CD14-positive monocyte (primary cell): ENCODE data around the gene RMND5B. TPM values are rescaled to one million over a fixed set of nuclear protein-coding genes. Genes with fewer than 3 reads are reported as not detected.

Experiments
- DNase-seq, 3 donors: peaks; one replicate each; pipeline ENCODE4 v3.0.0-alpha.2; 2011 to 2022
- H2AFZ ChIP-seq: 2 replicates; pipeline ENCODE4 v1.6.0; 2012; ENCODE audit warnings: mild to moderate bottlenecking, low read depth, low read length, inconsistent platforms; ENCODE audit not compliant: insufficient read depth, poor library complexity, severe bottlenecking
- H3K27ac ChIP-seq, 2 donors: 1 replicate in 1 of 2; 2 replicates in 1 of 2; pipeline ENCODE4 v1.5.1; 2012 to 2013; ENCODE audit warnings: low read length in 2 of 2, control low read depth in 1 of 2, inconsistent platforms in 1 of 2, low read depth in 1 of 2, mild to moderate bottlenecking in 1 of 2
- H3K27me3 ChIP-seq, 2 donors: one replicate each; pipeline versions ENCODE4 v1.6.0 to v1.6.1; 2011 to 2013; ENCODE audit warnings: low read length in 2 of 2; ENCODE audit not compliant: control insufficient read depth in 2 of 2, insufficient read depth in 2 of 2
- H3K36me3 ChIP-seq, 2 donors: replicated peaks in 1 of 2; 1 replicate in 1 of 2; 2 replicates in 1 of 2; pipeline versions ENCODE4 v1.5.1 to v1.6.1; 2012 to 2013; ENCODE audit warnings: low read length in 2 of 2, control low read depth in 1 of 2, inconsistent platforms in 1 of 2, mild to moderate bottlenecking in 1 of 2; ENCODE audit not compliant: insufficient read depth in 2 of 2, control insufficient read depth in 1 of 2
- H3K4me1 ChIP-seq, 2 donors: 1 replicate in 1 of 2; 2 replicates in 1 of 2; pipeline versions ENCODE4 v1.5.1 to v1.6.1; 2012 to 2013; ENCODE audit warnings: low read length in 2 of 2, control low read depth in 1 of 2, inconsistent platforms in 1 of 2, mild to moderate bottlenecking in 1 of 2, moderate library complexity in 1 of 2; ENCODE audit not compliant: insufficient read depth in 2 of 2, control insufficient read depth in 1 of 2
- H3K4me2 ChIP-seq: replicated peaks from 2 replicates; pipeline ENCODE3; 2012; ENCODE audit warnings: low read length, moderate library complexity, mild to moderate bottlenecking; ENCODE audit not compliant: poor library complexity, severe bottlenecking; ENCODE audit errors: extremely low read depth
- H3K4me3 ChIP-seq, 3 experiments: fragments of 200-600 bp in 1 of 3; sonication (generic) in 1 of 3; replicated peaks in 1 of 3; 1 replicate in 2 of 3; 2 replicates in 1 of 3; pipeline ENCODE4 v1.5.1; 2011 to 2013; ENCODE audit warnings: low read length in 3 of 3, mild to moderate bottlenecking in 3 of 3, control low read depth in 2 of 3, low read depth in 2 of 3, inconsistent platforms in 1 of 3, moderate library complexity in 1 of 3
- H3K79me2 ChIP-seq: 2 replicates; pipeline ENCODE4 v1.6.0; 2012; ENCODE audit warnings: mild to moderate bottlenecking, control low read depth, inconsistent platforms, low read length, moderate library complexity; ENCODE audit not compliant: insufficient read depth
- H3K9ac ChIP-seq: 2 replicates; pipeline ENCODE4 v1.6.0; 2017; ENCODE audit warnings: low read length, mild to moderate bottlenecking; ENCODE audit not compliant: insufficient read depth, poor library complexity, severe bottlenecking
- H3K9me3 ChIP-seq, 2 donors: replicated peaks in 1 of 2; 1 replicate in 1 of 2; 2 replicates in 1 of 2; pipeline versions ENCODE4 v1.5.1 to v1.6.1; 2012 to 2013; ENCODE audit warnings: low read length in 2 of 2, control low read depth in 1 of 2; ENCODE audit not compliant: control insufficient read depth in 1 of 2, insufficient read depth in 1 of 2
- H4K20me1 ChIP-seq: 2 replicates; pipeline ENCODE4 v1.6.0; 2012; ENCODE audit warnings: mild to moderate bottlenecking, low read length, control low read depth, moderate library complexity; ENCODE audit not compliant: insufficient read depth
- H3K27ac Mint-ChIP-seq, 7 donors: one replicate each; pipeline ENCODE4 v1.8.0; 2020; ENCODE audit warnings: mild to moderate bottlenecking in 7 of 7, mixed read lengths in 7 of 7, moderate library complexity in 6 of 7, inconsistent platforms in 2 of 7
- H3K27me3 Mint-ChIP-seq, 3 donors: one replicate each; pipeline ENCODE4 v1.8.0; 2021 to 2022; ENCODE audit warnings: low read depth in 3 of 3, mild to moderate bottlenecking in 3 of 3, mixed read lengths in 3 of 3, moderate library complexity in 3 of 3, inconsistent platforms in 1 of 3
- H3K36me3 Mint-ChIP-seq, 2 donors: one replicate each; pipeline ENCODE4 v1.8.0; 2020; ENCODE audit warnings: mixed read lengths in 2 of 2, inconsistent platforms in 1 of 2, mild to moderate bottlenecking in 1 of 2
- H3K4me1 Mint-ChIP-seq: one replicate; pipeline ENCODE4 v1.8.0; 2020; ENCODE audit warnings: mild to moderate bottlenecking, mixed read lengths
- H3K4me3 Mint-ChIP-seq, 2 donors: one replicate each; pipeline ENCODE4 v1.8.0; 2020; ENCODE audit warnings: mild to moderate bottlenecking in 2 of 2, mixed read lengths in 2 of 2, moderate library complexity in 1 of 2
- H3K9me3 Mint-ChIP-seq, 7 donors: one replicate each; pipeline ENCODE4 v1.8.0; 2020 to 2022; ENCODE audit warnings: mixed read lengths in 7 of 7, mild to moderate bottlenecking in 6 of 7, moderate library complexity in 6 of 7, inconsistent platforms in 2 of 7
- WGBS: methylation state at CpG from one replicate; pipeline ENCODE4 v1.1.5; 2013; ENCODE audit warnings: missing lambda C conversion rate; ENCODE audit not compliant: insufficient coverage; 5-methylcytosine and 5-hydroxymethylcytosine counted together
- intact Hi-C, 2 donors: fragments of 100-400 bp; cut with micrococcal nuclease; formaldehyde crosslinking; loops; one replicate each; pipeline versions ENCODE4 v1.15.0 to v1.15.1; 2023
- polyA plus RNA-seq, 3 donors: library from polyadenylated mRNA; depleted of rRNA in 1 of 3; unstranded in 2 of 3; stranded (reverse) in 1 of 3; fragments of 300-500 nt in 2 of 3; fragments of >200 nt in 1 of 3; fragmentation: Illumina TruSeq in 2 of 3; gene quantifications; 1 replicate in 2 of 3; 2 replicates in 1 of 3; pipeline ENCODE4 v1.2.3, GENCODE V29; 2012 to 2021
- TF ChIP-seq, protein P1 (sequence below): fragments of 200-600 bp; IDR thresholded peaks from one replicate; pipeline ENCODE4 v1.8.0; 2022; ENCODE audit warnings: antibody characterized with exemption, mild to moderate bottlenecking

The RMND5B gene
- polyA plus RNA-seq, 3 donors: 20.9 to 27.4 (median 23.9) TPM

GRCh38 chr5:178117923-178118701 lies 12.7 kb upstream of the RMND5B start:
- no peak overlapping the region for H3K27ac ChIP-seq
- Mint-ChIP-seq H3K36me3 (no peaks in the 10 kb centered on the region), H3K9me3 (peaks cover 0 to 20% (median 3%) of the 10 kb centered on the region in 7 donors), H3K27me3 (peaks cover 52 to 79% (median 56%) of the 10 kb centered on the region in 3 donors), H3K4me1 (peaks cover 20% of the 10 kb centered on the region), H3K27ac (no peak overlapping the region), H3K4me3 (no peak overlapping the region)
- no peaks in the 10 kb centered on the region for H3K79me2 ChIP-seq
- TF ChIP-seq, protein P1, sequence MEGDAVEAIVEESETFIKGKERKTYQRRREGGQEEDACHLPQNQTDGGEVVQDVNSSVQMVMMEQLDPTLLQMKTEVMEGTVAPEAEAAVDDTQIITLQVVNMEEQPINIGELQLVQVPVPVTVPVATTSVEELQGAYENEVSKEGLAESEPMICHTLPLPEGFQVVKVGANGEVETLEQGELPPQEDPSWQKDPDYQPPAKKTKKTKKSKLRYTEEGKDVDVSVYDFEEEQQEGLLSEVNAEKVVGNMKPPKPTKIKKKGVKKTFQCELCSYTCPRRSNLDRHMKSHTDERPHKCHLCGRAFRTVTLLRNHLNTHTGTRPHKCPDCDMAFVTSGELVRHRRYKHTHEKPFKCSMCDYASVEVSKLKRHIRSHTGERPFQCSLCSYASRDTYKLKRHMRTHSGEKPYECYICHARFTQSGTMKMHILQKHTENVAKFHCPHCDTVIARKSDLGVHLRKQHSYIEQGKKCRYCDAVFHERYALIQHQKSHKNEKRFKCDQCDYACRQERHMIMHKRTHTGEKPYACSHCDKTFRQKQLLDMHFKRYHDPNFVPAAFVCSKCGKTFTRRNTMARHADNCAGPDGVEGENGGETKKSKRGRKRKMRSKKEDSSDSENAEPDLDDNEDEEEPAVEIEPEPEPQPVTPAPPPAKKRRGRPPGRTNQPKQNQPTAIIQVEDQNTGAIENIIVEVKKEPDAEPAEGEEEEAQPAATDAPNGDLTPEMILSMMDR: no peak
- no peaks in the 10 kb centered on the region for H4K20me1 ChIP-seq
- intact Hi-C loops: no loop called here
- H3K4me2 ChIP-seq: no peak overlapping the region
- no peak overlapping the region for H2AFZ ChIP-seq
- H3K9ac ChIP-seq: no peak overlapping the region
- H3K9me3 ChIP-seq: peaks cover 0 to 20% of the 10 kb centered on the region in 2 donors
- peaks cover 3 to 15% of the 10 kb centered on the region in 2 donors for H3K4me1 ChIP-seq
- DNase-seq: no peak
- H3K36me3 ChIP-seq: no peaks in the 10 kb centered on the region
- no peak overlapping the region for H3K4me3 ChIP-seq
- H3K27me3 ChIP-seq: peaks cover 30 to 58% of the 10 kb centered on the region in 2 donors
- 58% methylated on average over 11 of the region's 18 CpGs for WGBS

GRCh38 chr5:178119915-178120606 lies 10.8 kb upstream of the RMND5B start:
- no peaks in the 10 kb centered on the region for H3K4me1 ChIP-seq
- Mint-ChIP-seq H3K9me3 (peaks cover 0 to 12% (median 0%) of the 10 kb centered on the region in 7 donors), H3K27ac (no peak overlapping the region), H3K4me3 (no peak overlapping the region), H3K27me3 (peaks cover 41 to 61% (median 43%) of the 10 kb centered on the region in 3 donors), H3K4me1 (peaks cover 9% of the 10 kb centered on the region), H3K36me3 (no peaks in the 10 kb centered on the region)
- peaks cover 0 to 10% of the 10 kb centered on the region in 2 donors for H3K9me3 ChIP-seq
- WGBS: 94% methylated on average over 22 of the region's 27 CpGs
- intact Hi-C loops: no loop called here
- H3K4me2 ChIP-seq: no peak overlapping the region
- H4K20me1 ChIP-seq: no peaks in the 10 kb centered on the region
- no peak overlapping the region for H3K27ac ChIP-seq
- no peak overlapping the region for H3K4me3 ChIP-seq
- TF ChIP-seq, protein P1: no peak
- H3K79me2 ChIP-seq: no peaks in the 10 kb centered on the region
- no peak overlapping the region for H2AFZ ChIP-seq
- H3K27me3 ChIP-seq: peaks cover 16 to 44% of the 10 kb centered on the region in 2 donors
- H3K36me3 ChIP-seq: no peaks in the 10 kb centered on the region
- no peak for DNase-seq
- no peak overlapping the region for H3K9ac ChIP-seq
